Muscle of back (tissue), 11 donors: Measurements from ENCODE around the gene PLA2G15. TPM values are rescaled to one million over a fixed set of nuclear protein-coding genes. Genes with fewer than 3 reads are reported as not detected.

ENCODE experiments used
- DNase-seq, 3 donors: peaks; one replicate each; pipeline versions ENCODE4 v3.0.0 to v3.0.0-alpha.2; 2013
- polyA plus RNA-seq, 10 donors: library from polyadenylated mRNA; unstranded; fragments of 120-200 nt; gene quantifications; one replicate each; pipeline ENCODE4 v1.2.1, GENCODE V29; 2013; ENCODE audit not compliant: insufficient read length in 10 of 10

The PLA2G15 gene
- polyA plus RNA-seq, 10 donors, result 20.8 to 30.6 (median 28.0) TPM

DNA sequence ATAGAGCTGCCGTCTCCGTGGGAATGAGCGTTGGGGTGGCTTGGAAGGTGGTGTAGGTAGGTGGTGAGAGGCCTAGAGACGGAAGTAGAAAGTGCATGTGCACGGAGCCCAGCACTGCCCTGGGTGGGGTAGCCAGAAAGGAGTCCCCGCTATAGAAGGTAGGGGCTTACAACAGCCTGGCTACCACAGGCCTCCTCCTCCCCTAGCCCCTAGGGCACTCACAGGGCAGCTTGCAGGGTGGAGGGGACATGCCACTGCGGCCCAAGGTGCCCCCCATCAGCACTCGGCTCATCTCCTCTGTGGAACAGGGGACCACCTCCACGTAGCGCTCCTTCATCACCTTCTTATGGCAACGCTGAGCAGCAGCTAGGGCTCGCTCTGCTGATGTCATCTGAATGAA is 14.2 kb upstream of the PLA2G15 start:
- no peak for DNase-seq

DNA sequence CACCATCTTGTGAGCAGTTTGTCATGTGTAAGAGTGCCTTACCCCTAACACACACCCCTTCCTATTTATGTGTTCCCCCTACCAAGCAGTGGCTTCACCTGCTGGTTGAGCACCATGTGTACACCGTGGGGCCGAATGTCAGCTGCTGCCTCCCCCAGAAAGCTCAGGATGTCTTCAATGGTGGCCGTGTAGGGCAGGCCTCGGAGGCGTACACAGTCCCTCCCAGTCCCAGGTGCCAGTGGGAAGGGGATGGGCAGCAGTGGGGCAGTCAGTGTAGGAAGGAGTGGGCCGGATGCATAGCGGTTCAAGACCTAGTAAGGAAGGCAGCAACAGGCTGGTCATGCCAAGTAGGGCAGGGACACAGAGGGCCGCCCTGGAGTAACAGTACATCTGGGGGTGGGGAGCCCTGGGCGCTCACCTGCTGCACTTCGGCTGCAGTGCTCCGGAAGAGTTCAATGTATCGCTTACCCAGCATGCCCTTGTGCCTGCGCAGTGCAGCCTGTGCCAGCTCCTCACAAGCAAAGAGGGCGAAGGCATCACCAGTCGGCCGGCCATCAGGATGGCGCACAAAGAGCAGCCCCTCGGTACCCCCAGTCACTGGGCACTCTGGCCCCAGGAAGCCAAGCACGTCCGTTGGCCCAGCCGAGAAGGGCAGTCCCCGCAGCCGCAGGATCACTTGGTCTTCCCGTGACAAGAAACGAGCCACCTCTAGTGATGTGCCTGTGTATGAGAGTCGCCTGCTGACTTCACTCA is 13.6 kb upstream of the PLA2G15 start:
- no peak for DNase-seq

DNA sequence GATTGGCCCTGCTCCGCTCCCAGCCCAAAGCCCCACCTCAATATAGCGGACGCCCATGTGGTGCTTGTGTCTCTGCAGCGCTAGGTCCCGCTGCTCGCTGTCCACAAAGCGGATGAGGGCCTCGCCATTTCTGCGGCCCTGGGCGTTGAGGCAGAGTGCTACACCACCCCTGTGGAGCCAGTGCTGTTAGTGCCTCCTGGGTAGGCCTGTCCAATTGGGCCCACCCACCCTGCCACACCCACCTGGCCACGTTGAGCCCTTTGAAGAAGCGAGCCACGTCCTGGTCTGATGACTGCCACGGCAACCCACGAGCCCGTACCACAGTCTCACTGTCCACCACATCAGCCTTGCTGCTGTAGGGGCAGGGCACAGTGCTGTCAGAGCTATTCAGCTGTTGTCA is 12.8 kb upstream of the PLA2G15 start:
- peak in 1 of 3 donors; percentile 7 for DNase-seq

DNA sequence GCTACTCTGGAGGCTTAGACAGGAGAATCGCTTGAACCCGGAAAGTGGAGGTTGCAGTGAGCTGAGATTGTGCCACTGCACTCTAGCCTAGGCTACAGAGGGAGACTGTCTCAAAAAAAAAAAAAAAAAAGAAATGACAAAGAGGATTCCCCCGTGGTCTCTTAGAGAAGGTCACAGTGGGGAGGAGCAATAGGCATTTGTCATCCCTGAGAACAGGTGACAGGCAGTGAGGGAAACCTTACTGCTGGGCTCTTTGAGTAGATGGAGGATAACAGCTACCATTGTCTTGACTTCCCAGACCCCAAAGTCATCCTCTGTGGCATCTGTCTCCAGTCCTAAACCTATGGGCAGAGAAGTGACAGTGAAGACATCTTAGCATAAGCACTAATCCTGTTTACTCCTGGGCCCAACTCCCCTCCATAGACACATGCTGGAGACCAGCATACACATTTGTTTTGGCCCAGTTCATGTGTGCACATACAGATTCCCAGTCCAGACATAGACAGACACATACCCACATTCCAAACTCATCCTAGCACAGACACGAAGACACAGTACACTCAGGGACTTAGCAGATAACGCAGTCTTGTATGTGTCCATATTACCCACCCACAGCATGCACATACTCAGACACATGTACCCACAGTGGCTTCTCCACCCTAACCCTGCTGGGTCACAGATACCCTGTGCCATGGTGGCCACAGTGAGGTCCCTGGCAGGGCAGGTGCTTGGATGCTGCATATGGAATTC is 11.9 kb upstream of the PLA2G15 start:
- DNase-seq, result peak in 1 of 3 donors; percentile 12

DNA sequence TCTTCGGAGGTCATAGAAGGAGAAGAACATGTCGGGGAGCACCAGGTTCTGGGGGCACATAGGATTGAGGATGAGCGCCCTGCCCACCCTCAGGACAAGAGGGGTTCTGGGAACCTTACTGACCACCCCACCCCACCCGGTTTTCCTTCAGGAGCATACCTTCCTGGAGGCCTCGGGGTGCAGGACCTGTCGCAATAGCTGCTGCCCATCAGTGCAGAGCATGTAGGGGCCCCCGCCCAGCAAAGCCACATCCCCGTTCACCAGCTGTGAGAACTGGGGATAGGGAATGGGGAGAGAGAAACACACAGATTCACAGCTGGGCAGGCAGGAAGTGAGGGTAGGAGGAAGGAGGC is 11.4 kb upstream of the PLA2G15 start:
- DNase-seq, result peak in 1 of 3 donors; percentile 20

DNA sequence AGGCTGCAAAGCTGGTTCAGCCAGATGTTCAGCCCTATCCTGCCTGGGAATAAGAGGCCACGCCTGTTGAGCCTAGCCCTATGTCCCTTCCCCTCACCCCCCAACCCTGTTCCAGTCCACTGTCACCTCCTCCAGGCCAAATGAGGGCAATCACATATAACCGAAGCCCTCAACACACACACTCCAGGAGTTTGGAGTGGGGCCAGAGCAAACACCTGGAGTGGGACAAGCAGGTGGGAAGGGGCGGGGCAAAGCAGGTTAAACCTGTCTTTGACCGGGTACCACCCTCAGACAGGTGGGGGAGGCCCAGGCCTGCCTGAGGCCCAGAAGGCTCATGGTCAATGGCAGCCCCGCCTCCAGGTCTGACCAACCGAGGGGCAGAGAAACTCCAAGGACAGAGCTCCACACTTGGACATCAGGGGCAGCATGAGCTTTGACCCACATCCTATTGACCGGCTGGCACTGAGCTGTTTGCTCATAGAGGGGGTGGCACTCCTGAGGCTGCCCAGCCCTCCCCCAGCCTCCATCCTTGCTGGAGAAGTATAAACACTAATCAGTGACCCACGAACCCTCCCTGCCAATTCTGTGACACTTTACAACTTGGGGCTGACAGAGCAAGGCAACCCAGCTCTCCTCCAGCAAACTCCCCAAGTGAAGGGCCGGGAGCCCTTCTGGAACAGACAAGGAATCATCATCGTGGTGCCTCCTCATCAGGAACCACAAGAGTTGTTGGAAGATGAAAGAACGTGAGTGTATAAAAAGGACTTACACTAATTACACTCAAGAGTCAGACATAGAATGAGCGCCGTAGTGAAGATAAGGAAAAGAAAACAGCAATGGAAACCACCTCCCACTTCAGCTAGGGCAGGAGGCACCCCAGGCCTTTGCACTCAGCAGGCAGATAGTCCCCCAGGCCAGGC is 10.7 kb upstream of the PLA2G15 start:
- DNase-seq, result peak in 1 of 3 donors; percentile 25

DNA sequence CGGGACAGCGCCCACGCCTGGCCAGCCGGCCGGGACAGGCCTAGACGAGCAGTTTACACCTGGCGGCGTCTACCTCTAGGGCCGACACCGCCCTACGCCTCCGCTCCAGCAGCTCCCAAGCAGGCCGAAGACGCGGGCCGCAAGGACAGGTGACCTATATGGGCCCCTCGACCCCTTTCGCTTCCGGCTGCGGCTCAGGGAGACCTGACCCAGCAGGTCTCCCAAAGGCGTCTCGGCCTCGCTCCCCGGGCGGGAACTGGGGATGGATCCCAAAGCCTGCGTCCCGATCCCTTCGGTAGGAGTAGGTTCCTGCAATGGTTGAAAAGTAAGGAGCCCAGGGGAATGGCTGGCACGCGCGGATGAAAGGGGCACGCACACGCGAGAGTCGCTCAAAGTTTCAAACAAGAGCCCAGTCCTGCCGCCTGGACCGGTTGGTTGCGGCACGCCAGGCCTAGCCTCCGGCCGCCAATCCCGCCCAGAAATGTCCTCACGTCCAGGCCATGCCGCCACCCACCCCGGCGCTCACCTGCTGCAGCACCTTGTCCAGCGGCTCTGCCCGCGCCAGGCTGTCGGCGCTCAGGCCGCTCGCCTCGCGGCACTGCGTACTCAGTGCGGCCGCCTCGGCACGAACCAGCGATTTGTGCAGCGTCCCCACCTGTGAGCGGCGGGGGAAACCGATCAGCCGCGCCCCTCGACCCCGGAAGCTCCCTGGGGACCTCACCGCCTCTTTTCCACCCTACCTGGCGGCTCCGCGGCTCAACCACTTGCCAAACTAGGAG is 9.9 kb upstream of the PLA2G15 start:
- no peak for DNase-seq

DNA sequence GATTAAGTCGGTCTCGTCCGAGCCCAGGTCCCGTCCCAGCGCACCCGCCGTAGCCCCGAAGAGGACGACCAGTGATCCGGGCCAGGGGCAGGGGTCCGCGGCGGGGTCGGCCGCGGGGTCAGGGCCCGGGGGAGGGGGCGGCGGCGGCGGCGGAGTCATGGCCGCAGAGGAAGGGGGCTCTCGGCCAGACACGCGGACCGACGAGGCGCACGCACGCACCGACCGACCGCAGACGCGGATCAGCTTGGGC is 9.4 kb upstream of the PLA2G15 start, which contains the start of gene ESRP2:
TSS of gene ESRP2 (minus strand) at position 241 of the 250 bp plus-strand sequence. CDS start at position 159, 82 bp downstream.
- no peak for DNase-seq

DNA sequence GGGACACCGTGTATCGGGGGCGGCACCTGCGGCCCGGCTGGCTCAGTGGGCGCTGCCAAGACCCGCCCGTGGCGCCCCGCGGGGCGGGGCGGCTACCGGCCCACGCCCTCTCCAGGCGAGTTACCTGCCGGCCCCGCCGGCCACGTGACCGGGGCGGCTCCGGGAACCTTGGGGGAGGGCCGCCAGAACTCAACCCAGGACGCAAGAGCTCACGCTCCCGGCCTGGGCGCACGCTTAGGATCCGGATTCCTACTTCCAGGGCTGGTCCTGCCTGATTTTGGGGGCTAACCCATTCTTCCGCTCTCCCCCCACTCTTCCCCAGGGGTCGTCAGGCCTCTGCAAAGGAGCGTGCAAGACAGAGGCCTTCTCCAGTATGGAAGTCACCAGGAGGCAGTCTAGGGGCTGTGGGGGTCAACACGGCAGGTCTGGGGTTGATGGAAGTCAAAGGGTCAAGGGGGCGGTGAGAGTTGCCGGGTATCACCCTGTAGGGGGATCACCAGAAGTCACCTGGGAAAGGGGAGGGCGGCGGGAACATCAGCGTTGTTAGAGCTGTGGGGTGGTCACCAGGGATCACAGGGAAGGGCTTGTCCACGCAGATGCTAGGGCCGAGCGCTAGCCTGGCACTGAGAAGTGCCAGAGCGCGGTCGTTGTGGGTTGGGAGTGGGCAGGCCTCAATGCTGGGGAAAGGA is 8.9 kb upstream of the PLA2G15 start:
- peak in 1 of 3 donors; percentile 47 for DNase-seq

DNA sequence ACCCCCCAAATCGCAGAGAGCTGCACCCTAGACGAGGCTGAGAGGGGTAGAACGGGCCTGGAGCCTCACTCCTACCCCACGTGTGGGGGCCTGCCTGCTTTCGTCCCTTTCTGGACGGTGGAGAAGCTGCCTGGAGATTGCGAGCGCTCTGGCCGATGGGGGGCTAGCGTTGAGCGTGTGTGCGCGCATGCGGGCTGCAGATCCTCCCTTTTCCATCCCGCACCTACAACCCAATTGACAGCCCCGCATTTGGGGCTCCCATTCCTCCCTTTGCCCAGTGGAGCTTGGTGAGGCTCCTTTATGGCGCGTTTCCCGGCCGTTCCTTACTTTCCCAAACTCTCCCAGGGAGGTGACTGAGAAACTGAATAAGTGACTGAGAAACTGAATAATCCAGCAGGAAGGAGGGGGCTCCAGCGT is 8.3 kb upstream of the PLA2G15 start:
- peak in 1 of 3 donors; percentile 71 for DNase-seq

DNA sequence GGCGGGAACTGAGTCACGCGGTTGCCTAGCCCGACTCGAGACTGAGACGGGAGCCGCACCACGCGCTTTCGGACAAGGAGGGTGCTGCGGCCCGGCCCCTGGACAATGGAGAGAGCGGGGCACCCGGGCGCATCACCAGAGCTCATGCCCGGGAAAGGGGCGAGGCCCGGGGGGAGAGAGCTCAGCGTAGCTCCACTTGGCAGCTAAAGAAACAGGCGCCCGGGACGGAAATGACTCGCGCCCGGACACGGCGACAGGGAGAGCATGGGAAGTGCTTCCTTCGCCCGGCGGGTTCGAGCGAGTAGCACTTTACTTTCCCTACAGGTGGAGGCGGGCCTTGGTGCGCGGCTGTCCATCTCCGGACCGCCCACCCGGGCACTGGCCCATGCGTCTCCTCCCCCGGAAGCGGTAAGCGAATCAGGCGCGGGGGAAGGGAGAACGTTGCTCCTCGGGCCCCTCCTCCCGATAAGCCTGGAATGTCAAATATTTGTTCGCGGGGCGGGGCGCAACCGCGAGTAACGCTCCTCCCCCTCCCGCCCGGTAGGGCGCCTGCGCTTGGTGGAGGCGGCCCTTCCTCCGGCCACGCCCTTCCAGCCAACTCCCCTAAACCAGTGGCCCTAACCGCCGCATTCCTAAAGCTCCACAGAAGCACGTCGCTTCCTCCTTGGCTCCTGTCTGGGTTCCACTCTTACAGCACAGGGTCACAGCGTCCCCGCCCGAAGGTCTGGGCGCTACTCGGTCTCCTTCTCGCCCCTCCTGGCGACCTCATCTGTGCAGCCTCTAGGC is 7.7 kb upstream of the PLA2G15 start:
- DNase-seq, result peak; percentile 97 to 98 (median 98)

DNA sequence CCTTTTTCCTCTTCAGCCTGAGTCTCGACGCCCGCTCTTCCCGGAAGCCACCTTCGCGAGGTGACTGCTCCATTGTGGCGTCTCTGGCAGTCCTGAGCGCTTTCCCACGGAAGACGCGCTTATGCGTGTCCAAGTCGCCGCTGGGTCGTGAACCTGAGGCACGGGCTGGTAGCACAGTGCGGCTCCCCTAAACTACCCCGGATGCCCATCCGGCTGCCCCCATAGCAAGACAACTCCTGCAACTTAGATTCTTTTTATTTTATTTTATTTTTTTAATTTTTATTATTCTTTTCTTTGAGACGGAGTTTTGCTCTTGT is 7.2 kb upstream of the PLA2G15 start:
- DNase-seq, result no peak

DNA sequence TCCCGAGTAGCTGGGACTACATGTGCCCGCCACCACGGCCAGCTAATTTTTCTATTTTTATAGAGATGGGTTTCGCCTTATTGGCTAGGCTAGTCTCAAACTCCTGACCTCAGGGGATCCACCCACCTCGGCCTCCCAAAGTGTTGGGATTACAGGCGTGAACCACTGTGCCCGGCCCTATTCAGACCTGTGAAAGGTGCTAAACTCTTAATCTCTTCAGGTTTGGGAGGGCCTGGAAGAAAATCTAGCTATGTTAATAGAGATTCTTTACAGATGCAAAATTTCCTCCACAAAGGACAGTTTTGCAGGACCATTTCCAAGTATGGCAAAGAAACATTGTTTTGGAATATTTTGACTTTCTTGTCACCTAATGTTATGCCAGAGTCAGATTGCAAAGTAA is 3.1 kb upstream of the PLA2G15 start:
- DNase-seq, result no peak

DNA sequence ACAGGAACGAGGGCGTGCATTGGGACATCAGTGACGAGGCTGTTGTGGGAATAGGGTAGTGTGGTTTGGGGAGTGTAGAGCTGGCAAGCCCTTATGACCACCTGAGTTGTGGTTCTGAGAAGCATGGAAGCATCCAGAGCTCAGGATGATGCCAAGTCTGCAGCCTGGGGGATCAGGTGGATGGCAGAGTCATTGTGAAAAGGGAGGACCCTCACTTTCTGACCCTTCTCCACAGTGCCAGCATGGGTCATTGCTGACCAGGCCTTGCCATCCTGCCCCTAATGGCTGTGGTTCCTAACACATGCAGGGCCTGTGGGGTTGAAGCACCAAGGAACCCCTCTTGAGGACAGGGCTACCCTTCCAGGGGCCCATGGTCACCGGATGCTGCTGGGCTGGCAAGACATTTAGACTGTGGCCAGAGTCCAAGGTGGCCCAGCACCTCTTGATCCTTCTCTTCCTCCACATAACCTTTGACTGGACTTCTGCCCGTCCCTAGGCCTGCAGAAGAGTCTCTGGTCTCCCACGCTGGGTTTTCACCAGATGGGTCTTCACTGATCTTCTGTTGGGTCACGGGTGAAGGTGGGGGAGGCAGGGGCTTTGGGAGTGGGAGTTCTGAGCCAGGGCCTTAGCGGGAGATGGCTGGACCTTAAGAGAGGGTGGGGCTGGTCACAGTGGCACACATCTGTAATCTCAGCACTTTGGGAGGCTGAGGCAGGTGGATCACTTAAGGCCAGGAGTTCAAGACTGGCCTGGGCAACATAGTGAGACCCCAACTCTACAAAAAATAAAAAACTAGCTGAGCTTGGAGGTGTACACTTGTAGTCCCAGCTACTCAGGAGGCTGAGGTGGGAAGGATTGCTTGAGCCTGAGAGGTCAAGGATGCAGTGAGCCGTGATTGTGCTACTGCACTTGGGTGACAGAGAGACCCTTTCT is 2.0 kb upstream of the PLA2G15 start:
- no peak for DNase-seq

DNA sequence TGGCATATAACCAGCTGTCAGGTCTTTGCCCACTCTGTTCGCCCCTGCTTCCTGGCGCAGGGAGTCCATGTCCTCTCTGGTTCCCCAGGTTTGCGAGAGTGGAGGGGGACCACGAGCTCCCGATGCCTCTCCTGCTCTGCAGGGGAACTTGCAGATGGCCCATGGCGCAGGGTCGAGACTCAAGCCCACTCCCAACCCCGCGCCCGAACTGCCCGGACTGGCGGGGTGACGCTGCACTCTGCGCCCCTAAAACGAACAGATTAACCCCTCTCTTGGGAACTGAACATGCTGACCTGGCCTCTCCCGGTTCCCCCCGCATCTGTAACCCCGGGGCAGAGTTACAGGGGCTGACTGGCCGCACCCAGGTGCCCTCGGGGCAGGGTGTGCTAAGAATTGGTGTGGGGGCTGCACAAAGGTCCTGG is 681 bp upstream of the PLA2G15 start:
- DNase-seq, result no peak

DNA sequence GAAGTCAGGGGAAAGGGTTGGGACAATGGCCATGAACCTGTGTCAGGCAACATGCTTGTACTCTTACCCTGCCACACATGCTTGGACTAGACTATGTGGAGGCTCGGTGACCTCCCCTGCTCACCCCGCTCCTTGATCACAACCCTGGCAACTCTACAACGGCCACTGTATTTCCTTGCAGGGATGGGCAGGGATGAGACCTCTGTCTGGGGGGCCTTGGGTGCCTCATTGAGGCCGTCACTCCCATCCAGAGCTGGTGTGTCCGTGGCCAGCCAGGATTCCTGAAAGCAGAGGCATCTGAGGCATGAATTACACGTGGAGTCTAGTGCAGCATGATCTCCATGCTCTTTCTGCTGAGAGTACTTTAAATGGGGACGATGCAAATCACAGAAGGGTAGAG is 948 bp downstream of the PLA2G15 start:
- DNase-seq, result no peak

DNA sequence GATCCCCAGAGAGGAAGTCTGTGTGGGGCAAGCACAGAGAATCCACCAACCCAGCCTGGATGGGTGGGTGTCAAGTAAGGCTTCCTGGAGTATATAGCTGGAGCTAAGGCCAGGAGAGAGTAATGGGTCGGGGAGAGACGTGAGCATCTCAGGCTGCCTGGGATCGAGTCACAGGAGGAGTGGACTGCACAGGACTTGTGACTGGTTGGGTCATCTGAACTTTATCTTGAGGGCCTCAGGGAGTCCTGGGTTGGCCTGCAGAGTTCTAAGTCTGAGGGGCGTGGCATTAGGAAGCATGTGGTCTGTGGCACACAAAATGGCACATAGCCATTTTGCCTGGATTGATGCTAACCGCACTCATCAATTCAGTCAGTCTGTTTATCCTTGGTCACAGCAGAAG is 1.5 kb downstream of the PLA2G15 start:
- DNase-seq, result no peak

DNA sequence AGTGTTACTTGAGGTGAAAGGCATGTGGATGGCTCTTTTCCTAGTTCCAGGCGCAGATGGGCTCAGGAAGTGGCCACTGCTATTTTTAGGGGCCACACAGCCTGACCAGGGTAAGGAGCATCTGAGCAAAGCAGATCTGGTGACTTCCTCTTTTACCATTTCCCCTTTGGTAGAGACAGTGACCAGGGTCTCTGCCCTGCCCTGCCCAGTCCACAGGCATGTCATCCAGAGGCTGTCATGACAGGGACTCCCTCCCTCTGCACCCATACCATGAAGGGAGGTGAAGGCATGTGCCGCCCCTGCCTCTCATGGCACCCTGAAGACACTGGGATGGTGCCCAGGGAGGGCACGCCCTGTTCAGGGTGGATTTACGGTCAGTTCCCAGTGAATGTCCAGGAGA is 2.2 kb downstream of the PLA2G15 start:
- DNase-seq, result no peak

DNA sequence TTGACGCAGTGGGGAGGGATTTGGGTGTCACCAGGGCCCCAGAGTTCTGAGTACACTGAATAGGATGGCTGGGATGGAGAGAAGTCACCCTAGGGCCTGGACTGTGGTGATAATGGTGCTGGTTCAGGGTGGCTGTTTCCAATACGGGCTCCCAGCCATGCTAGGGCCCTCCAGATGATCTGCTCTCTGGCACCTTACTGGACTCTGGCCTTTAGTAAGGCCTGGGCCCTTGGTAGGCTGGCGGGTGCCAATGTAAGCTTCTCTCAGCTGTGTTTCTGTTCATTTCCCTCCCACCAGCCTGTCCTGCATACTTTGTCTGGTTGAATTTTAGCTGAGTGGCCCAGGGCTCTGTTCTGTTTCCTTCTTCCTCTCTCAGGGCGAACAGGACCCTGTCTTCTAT is 2.8 kb downstream of the PLA2G15 start:
- DNase-seq, result no peak
